Activated T-cell treated with anti-CD3 and anti-CD28 coated beads, Interleukin-2, amount 50 U/mL, for 1 hour (primary cell): ENCODE results near the gene PHLDB2.

Source experiments
- DNase-seq: peaks from one replicate; pipeline ENCODE4 v3.0.0-alpha.2; 2020

The PHLDB2 gene

DNA sequence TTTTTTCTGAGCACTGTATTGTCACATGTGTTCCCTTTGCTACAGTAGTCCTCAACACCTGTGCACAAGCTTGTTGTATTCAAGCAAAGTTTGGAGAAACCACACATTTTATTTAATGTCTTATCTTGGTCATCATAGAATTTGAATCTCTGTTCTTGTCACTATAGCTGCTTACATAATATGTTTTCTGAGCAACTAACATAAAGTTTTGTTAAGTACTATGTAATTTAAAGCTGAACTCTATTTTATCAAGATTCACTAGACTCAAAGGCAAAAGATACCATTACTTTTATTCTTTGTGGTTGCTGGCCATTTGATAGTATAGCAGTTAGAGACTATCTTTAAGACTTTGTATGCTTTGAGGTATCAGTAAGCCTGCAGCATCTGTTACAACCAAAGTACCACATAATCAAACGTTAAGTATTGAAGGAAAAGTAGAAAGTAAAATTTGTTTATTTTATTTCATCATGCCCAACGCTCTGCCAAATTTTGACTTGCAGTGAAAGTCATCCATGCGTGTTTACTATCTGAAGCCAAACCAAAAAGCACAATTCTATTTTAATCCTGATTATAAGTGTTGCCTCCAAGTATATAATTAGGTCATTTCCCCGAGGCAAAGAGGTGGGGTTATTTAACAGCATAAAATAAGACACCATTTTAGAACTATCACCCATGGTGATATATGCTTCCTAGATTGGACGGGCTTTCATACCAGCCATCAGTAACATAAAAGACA lies 109.4 kb downstream of the PHLDB2 start:
- no peak for DNase-seq

DNA sequence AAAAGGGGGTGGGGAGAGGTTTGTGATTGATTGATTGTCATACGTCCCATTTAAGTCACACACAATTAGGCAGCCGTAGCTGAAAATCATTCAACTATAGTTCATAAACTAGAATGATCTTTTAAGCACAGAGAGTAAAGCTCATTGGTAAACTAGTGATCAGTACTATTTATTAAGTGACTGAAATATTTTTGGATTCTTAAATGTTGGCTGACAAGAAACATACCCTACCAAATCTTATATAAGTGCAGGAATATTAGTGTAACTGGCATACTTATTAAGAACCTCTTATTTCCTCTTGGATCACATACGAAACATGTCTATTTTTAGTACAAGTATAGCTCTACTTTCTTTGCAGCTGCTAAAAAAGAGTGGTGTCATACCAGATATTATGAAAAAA lies 111.3 kb downstream of the PHLDB2 start:
- DNase-seq: no peak

GRCh38 chr3:111971533-111972130 lies 112.6 kb downstream of the PHLDB2 start:
- no peak for DNase-seq

GRCh38 chr3:111972891-111973290 lies 113.8 kb downstream of the PHLDB2 start:
- DNase-seq: no peak

GRCh38 chr3:111975131-111975530 lies 116.1 kb downstream of the PHLDB2 start:
- DNase-seq: no peak

- DNase-seq: no peak
Measured at GRCh38 chr3:111976254-111976653, 117.2 kb downstream of the PHLDB2 start.

- peak; percentile 95 for DNase-seq
Measured at GRCh38 chr3:111978583-111979433, 119.7 kb downstream of the PHLDB2 start, which contains the start of gene ABHD10. Gene ABHD10 (plus strand): TSS chr3:111979026. CDS start chr3:111979062, 36 bp downstream.

- DNase-seq: no peak
Measured at GRCh38 chr3:111979434-111980038, 120.5 kb downstream of the PHLDB2 start.

DNA sequence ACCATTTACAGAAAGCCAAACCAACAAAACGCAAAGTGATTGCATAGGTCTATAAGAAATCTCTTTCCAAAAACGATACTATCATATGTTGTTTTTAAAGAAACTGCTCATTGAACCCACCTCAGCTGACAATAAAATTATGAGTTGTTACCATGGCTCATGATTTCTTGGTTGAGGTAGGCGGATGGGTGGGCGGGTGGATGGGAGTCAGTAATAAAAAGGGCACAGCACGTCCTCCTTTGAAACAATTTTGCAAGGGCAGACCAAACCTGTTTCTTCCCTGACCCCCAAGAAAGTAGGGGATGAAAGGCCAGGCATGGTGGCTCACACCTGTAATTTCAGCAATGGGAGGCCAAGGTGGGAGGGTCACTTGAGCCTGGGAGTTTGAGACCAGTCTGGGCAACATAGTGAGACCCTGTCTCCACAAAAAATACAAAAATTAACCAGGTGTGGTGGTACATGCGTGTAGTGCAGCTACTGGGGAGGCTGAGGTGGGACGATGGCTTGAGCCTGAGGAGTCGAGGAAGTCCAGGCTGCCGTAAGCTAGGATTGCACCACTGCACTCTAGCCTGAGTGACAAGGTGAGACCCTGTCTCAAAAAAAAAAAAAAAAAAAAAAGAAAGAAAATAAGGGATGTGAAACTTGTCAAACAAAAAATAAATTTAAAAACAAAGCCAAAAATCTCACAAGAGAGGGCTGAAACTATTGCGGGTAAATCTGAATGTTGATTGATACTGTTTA lies 121.8 kb downstream of the PHLDB2 start:
- DNase-seq: no peak

DNA sequence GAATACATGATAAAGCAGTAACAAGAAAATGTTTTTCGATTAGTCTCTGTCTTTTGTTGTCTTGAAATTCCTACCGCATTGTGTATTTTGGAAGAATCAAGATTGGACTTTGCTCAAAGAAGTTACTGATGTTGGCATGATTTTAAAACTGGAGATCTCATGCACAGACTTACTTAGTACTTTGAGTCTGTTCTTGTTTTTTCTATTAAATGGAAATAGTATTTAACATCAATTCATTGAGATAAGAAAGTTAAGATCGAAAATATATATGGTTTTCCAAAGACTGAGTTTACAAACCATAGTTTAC lies 122.3 kb downstream of the PHLDB2 start:
- no peak for DNase-seq

DNA sequence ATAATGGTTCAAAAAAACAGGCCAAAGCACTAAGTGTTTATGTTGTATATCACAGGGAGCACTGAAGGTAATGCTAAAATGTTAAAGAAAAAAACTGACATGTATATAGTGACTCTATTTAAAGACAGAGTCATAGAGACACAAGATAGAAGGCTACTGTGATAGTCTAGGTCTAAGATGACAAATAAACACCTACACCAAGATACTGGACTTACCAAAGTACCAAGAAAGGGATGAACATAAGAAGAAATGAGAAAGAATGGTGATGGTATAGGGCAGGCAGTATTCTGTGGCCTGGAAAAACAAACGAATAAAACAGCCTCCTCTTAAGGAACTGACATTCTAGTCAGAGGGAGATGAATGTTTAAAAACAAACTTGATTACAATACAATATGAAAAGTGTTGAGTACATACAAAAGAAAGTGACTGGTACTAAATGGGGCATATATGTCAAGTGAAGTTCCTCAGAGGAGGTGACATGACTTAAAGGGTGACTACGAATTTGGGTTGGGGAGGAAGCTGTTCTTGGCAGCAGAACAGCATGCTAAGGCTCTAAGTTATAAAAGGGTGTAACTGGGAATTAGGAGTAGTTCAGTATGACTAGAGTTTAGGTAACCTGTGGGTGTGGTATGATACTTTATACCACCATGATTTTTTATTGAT lies 125.7 kb downstream of the PHLDB2 start:
- no peak for DNase-seq

- DNase-seq: no peak
Measured at GRCh38 chr3:111986800-111987199, 127.7 kb downstream of the PHLDB2 start.

DNA sequence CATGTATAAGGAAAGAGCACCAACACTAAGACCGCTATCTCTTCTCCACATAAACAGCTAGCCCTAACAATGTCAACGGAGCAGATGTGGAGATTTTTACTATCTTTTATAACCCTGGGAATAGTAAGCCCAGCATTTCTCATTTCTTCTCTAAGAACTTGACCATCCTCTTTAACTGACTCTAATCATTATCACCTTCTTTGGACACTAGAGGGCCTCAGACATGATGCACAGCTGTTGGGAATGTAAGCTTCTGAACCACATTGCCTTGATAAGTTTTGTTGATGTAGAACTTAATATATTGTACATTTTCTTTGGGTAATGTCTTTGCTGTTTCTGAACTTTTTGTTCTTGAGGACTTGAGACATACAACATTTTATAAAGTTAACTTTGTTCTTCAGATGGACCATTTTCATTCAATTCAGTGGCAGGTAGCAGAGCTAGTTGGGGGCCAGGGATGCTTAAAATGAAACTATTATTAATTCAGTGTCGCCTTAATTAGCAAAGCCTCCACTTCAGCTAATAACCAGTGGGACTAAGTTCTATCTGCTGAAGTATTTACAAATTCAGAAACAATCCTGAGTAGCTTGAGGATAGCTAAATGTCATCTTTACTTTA lies 130.1 kb downstream of the PHLDB2 start:
- DNase-seq: no peak

- DNase-seq: no peak
Measured at GRCh38 chr3:111993038-111993437, 134.0 kb downstream of the PHLDB2 start.

- DNase-seq: no peak
Measured at GRCh38 chr3:111998636-111999483, 139.8 kb downstream of the PHLDB2 start, which contains the start of gene TAGLN3. Gene TAGLN3 (plus strand): TSS chr3:111998922. CDS start chr3:111999423, 501 bp downstream.

DNA sequence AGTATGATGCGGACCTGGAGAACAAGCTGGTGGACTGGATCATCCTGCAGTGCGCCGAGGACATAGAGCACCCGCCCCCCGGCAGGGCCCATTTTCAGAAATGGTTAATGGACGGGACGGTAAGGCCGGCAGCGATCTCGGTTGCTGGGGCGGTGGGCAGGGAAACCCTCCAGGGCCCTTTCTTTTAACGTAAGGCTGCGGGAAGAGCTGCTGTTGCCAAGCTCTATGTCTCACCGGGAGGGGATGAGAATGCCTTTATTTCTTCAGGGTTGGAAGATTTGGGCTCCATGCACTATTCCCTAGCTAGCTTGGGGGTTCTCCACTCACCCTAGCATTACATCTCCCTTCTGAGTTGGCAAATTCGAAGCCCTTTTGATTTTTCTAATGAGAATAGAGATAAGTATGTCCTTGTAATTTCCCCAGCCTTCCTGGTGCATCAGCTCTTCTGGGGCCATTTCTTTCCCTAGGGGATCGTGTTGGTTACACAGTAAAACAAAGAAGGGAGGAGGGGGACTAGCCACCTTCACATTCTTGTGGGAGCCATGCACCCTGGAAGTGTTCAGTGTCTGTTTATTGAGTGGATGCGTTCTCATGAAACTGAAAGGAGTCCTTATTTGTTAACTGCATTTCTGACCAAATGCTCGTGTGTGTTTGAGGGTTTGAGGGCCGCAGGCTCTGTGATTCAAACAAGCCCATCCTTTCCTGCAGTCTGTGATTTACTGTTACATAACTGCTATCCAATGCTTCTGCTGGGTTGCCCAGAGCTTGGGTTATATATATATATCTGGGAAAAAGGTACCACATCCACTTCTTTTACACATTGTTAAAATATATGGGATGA lies 140.6 kb downstream of the PHLDB2 start:
- no peak for DNase-seq

DNA sequence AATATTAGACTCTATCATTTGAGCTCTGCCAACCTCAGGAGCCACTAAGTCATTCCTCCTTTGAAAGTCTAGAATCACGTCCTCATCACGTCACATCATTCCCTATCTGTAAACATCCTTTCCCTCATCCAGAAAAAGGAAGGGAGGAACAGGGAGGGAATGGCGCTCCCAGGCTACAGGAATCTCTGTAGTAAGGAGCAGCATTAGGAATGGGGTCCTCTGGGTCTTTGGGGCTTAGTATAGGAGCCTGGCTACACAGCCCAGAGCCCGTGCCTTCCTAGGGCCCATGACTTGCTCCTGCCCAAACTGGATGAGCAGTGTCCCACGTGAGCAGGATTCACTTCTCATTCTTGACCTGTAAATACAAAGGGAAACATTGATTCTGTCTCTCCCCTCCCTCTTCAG lies 141.3 kb downstream of the PHLDB2 start:
- no peak for DNase-seq

GRCh38 chr3:112000966-112001365 lies 141.9 kb downstream of the PHLDB2 start:
- no peak for DNase-seq

GRCh38 chr3:112001526-112001925 lies 142.5 kb downstream of the PHLDB2 start:
- DNase-seq: no peak
